H54 (cell line): Measurements from ENCODE around the gene MRPS9.
A peak's percentile ranks its signal among the peaks of the same experiment; 100 is the strongest.

Experiments used
- DNase-seq: peaks from one replicate; pipeline ENCODE4 v3.0.0; 2011; ENCODE audit warnings: low spot score, mixed read lengths; ENCODE audit not compliant: insufficient read length
- FAIRE-seq: peaks from 3 replicates; lab custom pipeline; 2011; peaks lifted over from hg19 to GRCh38; lab: Jason Lieb, UNC
- POLR2A ChIP-seq: IDR thresholded peaks from 2 replicates; pipeline ENCODE4 v1.6.1; 2011; ENCODE audit warnings: low read depth, mild to moderate bottlenecking, low read length

Gene MRPS9

DNA sequence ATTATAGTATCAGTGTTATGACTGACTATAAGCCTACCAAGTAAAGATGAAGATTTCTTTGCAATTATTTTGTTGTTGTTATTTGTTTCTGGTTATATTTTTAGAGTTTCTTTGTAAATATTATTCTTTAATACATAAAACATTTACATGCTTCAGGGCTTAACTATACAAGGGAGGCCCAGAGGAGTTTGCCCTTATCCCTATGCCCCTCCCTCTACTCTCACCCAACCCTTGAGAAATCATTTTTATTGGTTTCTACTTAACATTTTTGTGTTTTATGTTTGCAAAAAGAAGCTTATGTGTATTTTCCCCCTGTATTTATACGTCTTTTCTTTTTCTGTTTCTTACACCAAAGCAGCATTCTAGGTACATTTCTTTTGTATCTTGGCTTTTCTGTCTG is 30.5 kb downstream of the MRPS9 start:
- DNase-seq: no peak
- no peak for FAIRE-seq
- TF ChIP-seq POLR2A: no peak

DNA sequence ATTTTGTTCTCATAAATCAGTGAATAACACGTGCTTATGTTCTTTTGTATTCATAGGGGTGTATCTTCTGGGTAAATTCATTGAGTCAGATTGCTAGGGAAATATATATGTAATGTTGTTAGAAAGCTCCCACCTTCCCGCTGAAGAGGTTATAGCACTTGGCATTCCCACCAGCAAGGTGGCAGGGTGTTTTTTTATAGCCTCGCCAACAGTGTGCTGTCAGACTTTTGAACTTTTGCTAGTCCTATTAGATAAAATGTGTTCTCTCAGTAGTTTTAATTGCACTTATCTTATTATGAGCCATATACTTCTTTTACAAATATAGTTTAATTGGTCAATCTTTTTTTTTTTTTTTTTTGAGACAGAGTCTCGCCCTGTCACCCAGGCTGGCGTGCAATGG is 31.0 kb downstream of the MRPS9 start:
- FAIRE-seq: no peak
- TF ChIP-seq POLR2A: no peak
- DNase-seq: no peak

- FAIRE-seq: no peak
- DNase-seq: no peak
- no peak for TF ChIP-seq POLR2A
Measured at GRCh38 chr2:105070010-105070865, 32.4 kb downstream of the MRPS9 start.

- DNase-seq (no peak), FAIRE-seq (no peak)
- TF ChIP-seq POLR2A: no peak
Measured at GRCh38 chr2:105071379-105071778, 33.5 kb downstream of the MRPS9 start.

- DNase-seq (no peak), FAIRE-seq (no peak)
- TF ChIP-seq POLR2A: no peak
Measured at GRCh38 chr2:105072039-105072438, 34.2 kb downstream of the MRPS9 start.

DNA sequence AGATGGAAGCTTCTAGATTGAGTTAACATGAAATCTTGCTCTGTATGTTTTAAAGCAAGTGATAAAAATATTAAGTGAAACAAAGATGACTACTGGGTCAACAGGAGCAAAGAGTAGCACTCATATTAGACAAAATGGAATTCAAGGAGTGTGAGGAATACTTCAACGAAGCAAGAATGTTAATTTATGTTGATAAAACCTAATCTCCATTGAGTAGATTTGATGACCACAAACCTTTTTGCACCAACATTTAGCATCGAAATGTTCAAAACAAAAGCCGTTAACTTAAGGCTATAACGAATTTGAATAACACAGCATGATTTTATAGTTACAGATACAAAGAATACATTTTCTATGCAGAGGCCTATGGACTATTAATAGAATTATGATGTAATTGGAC is 35.7 kb downstream of the MRPS9 start:
- no peak for FAIRE-seq
- no peak for DNase-seq

DNA sequence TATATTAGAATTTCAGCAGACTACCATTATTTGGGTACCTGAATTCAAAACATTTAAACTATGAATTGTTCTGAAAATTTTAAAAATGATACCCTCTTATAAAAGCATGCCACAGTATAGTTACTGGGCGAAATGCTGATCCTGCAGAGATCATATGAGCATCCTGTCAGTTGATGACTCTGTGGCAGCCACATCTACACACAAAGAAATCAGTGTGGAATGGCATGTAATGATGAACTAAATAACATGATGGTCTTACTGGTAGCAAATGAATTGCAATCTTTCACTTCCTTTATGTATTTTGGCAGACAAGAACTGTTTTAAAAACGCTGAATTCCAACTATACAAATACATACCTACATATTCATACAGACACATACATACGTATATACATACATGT is 38.3 kb downstream of the MRPS9 start:
- no peak for TF ChIP-seq POLR2A
- no peak for DNase-seq
- no peak for FAIRE-seq

More for the DNA sequence above, 35.7 kb downstream of the MRPS9 start:
- TF ChIP-seq POLR2A: no peak

DNA sequence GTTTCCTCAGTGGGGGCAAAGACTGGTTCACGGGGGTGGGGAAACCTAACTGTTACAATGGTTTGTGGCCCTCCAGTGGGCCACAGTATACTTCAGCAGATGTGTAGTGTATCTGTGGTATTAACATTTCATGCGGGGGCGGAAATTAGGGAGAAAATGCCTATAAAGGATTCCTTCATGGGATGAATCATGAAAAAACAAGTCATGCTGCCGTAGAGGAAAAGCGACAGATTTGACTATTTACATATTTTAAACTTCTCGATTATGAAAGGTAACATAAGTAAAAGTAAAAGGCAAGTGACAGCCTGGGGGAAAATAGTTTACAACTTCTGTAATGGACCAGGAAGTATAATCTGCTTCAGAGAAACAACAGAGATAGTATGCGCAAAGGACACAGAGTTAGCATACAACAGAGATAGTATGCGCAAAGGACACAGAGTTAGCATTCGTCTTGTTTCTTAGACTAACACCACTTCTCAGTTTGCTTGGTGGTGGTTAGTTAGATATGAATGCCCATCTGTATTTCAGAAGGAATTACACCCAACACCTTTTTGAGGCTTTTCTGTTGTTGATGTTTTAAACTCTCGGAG is 41.1 kb downstream of the MRPS9 start:
- DNase-seq (no peak), FAIRE-seq (peak; percentile 76)
- TF ChIP-seq POLR2A: no peak

DNA sequence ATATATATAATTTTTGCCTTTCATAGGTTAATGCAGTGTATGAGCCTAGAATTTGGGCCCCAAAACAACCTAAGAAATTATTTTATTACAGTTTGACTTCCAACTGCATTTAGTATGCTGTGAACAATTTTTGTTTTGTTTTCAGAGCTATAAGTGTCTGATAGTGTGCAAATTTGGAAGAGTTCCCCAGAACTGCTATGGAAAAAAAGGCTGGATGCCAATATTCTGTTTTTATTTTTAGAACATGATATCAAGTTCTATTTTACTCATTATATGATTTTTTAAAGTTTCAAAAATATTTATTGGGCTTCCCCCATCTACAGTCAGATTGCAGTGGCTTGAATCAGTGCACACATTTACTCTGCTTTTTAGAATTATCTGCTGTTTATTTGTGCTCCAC is 42.6 kb downstream of the MRPS9 start:
- FAIRE-seq: no peak
- no peak for DNase-seq
- TF ChIP-seq POLR2A: no peak

DNA sequence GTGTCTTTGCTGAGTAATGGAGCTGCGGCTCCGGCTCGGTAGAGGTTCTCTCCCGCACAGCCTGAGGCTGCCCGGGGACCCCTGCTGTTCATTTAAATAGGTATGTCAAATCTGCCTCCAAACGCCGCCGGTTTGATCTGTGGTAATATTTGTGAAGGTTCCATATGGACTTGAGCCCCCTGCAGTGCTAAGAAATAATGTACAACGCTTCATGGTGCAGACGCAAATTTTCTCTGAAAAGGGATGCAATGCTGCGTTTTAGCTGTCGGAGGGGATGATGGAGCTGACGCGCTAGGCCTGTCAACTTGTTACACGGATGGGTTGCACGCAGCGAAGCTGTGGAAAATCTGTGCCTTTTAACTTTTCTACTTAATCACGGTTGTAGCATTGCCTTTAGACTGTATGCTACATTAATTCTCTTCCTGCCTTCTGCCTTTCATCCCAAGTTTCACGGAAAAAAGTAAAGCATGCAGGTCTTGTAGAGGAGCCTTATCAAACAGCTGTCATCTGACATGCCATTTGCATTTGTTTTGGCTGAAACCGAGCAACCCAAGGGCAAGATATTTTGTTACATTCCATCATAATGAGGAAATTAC is 43.2 kb downstream of the MRPS9 start:
- no peak for DNase-seq
- no peak for FAIRE-seq
- TF ChIP-seq POLR2A: no peak

- no peak for FAIRE-seq
- DNase-seq: no peak
- TF ChIP-seq POLR2A: no peak
Measured at GRCh38 chr2:105082107-105082506, 44.2 kb downstream of the MRPS9 start.

GRCh38 chr2:105085525-105085924 is 47.7 kb downstream of the MRPS9 start:
- DNase-seq: no peak
- FAIRE-seq: no peak

DNA sequence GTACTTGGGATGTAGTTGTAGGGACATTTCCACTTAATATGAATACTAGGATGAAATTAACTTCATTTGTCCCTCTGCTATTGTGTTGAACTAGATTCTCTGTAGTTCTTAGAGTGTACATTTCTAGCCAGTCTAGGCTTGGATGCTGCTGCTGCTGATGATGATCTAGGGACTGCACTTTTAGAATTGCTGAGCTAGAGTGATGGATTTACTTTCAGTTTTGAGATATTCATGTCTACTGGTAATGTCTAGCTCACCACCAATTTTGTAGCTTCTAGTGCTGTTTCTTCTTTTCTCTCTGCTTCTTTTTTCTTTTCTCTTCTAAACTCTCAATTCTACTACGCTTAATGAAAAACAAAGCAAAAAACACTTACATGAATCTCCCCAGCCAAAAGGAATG is 49.4 kb downstream of the MRPS9 start:
- DNase-seq (no peak), FAIRE-seq (no peak)
- TF ChIP-seq POLR2A: no peak

More at GRCh38 chr2:105085525-105085924, 47.7 kb downstream of the MRPS9 start:
- no peak for TF ChIP-seq POLR2A

DNA sequence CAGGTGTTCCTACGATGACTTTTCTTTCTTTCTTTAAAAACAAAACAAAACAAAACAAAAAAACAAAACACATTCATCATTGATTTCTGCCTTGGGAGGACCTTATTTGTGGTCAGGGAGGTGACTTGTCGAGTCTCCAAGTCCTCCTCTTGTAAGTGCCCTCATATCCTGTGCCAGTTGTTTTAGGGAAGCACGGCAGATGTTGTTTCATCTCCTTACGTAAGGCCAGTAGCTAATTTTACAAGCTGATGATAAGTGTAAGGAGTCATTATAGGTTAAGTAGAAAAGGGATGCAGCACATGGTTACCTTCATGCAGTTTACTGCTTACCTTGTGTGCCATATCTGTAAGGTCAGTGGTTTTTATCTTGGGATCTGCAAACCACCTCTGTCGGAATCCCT is 52.2 kb downstream of the MRPS9 start:
- no peak for DNase-seq
- no peak for TF ChIP-seq POLR2A
- no peak for FAIRE-seq
